ENCODE data around the gene HMGB4.

DNA sequence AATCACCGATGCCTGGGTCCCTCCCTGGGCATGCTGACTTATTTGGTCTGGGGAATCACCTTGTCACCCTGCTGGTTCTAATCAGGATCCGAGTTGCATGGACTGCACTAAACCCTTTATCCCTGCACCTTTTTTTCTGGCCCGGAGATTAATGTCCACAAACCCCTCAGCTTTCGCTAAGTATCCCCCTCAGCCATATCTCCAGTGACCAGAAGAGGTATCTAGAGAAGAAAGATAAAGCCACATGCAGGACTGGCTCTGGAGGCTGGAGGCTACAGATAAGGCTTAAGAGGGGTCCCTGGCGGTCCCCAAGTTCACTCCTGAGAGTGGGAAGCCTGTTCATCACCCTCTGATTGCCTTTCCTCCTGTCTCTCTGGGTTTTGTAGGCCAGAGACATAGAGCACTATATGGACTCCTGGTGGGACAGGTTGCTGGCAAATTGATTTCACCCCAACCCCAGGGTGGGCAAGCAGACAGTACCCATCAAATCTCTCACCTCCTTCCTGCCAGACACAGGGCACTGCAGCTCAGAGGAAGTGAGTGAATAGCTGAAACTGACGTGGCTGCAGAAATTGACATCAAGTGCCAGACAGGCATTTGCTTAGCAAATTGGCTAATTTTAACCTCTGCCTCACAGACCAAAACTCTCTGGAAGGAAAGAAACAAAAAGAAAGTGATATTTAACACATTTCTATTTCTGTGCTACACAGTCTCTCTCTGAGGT, 38.8 kb downstream of the HMGB4 start:
- no peak for TF ChIP-seq POLR2A (IDR thresholded peaks at IDR 0.05; ENCODE audit: low read depth, low read length)
- TF ChIP-seq, protein P1, sequence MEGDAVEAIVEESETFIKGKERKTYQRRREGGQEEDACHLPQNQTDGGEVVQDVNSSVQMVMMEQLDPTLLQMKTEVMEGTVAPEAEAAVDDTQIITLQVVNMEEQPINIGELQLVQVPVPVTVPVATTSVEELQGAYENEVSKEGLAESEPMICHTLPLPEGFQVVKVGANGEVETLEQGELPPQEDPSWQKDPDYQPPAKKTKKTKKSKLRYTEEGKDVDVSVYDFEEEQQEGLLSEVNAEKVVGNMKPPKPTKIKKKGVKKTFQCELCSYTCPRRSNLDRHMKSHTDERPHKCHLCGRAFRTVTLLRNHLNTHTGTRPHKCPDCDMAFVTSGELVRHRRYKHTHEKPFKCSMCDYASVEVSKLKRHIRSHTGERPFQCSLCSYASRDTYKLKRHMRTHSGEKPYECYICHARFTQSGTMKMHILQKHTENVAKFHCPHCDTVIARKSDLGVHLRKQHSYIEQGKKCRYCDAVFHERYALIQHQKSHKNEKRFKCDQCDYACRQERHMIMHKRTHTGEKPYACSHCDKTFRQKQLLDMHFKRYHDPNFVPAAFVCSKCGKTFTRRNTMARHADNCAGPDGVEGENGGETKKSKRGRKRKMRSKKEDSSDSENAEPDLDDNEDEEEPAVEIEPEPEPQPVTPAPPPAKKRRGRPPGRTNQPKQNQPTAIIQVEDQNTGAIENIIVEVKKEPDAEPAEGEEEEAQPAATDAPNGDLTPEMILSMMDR (conservative IDR thresholded peaks at IDR 0.05; ENCODE audit: low read depth, low read length): no peak
- no peak for TF ChIP-seq CEBPB (IDR thresholded peaks at IDR 0.05; ENCODE audit: low read depth, low read length)
- TF ChIP-seq RAD21 (IDR thresholded peaks at IDR 0.05; ENCODE audit: low read length): no peak
- no peak for TF ChIP-seq CHD1 (IDR thresholded peaks at IDR 0.05; ENCODE audit: low read depth, low read length)
- no peak for TF ChIP-seq MXI1 (IDR thresholded peaks at IDR 0.05; ENCODE audit: borderline replicate concordance, low read depth, low read length)
